ENCODE measurements around the gene PRDM16. TPM values are rescaled to one million over a fixed set of nuclear protein-coding genes. Genes with fewer than 3 reads are reported as not detected.

PRDM16 gene
- total and polyA plus RNA-seq, 2 of the 13 experiments (the other 11 are each of a cell fraction or from before 2014, with no cell fraction given): 0.15 to 0.81 TPM

GRCh38 chr1:3436901-3437300, 367.9 kb downstream of the PRDM16 start:
- no peak for FAIRE-seq

GRCh38 chr1:3438661-3439180, 369.7 kb downstream of the PRDM16 start:
- in situ Hi-C loops (cut with HindIII; ENCODE audit: extremely low pct_ligation_motif_present, low pct_unique_long_range_greater_than_20kb): no loop called here
- no peak for ATAC-seq
- no peaks in the 10 kb centered on the region for H4K20me1 ChIP-seq (ENCODE audit: insufficient read depth, low read length)
- no peak for TF ChIP-seq ZNF350 (CRISPR knock-in tag; IDR thresholded peaks at IDR 0.05; ENCODE audit: borderline replicate concordance, low read depth)
- no peak for TF ChIP-seq RFX5 (IDR thresholded peaks at IDR 0.05; ENCODE audit: low read depth, low read length)
- TF ChIP-seq MTF1 (CRISPR knock-in tag; IDR thresholded peaks at IDR 0.05): no peak
- no peak for TF ChIP-seq NFATC3 (CRISPR knock-in tag; IDR thresholded peaks at IDR 0.05)
- TF ChIP-seq MLXIP (CRISPR knock-in tag; IDR thresholded peaks at IDR 0.05; ENCODE audit: borderline replicate concordance): no peak
- TF ChIP-seq THAP7 (CRISPR knock-in tag; IDR thresholded peaks at IDR 0.05): no peak
- TF ChIP-seq NR0B2 (CRISPR knock-in tag; IDR thresholded peaks at IDR 0.05): no peak
- no peak for TF ChIP-seq SALL2 (CRISPR knock-in tag; IDR thresholded peaks at IDR 0.05)

More at GRCh38 chr1:3436901-3437300, 367.9 kb downstream of the PRDM16 start:
- in situ Hi-C loops (cut with HindIII; ENCODE audit: extremely low pct_ligation_motif_present, low pct_unique_long_range_greater_than_20kb): no loop called here
- POLR2A ChIA-PET: no interaction called here
- Histone ChIP-seq H3K4me2 (ENCODE audit: low read depth, low read length) (no peak overlapping the region), H3K9me3 (ENCODE audit: low read length) (no peaks in the 10 kb centered on the region), H3K79me2 (ENCODE audit: insufficient read depth, low read length) (no peaks in the 10 kb centered on the region), H3K27ac (ENCODE audit: extremely low read length, insufficient read depth, low read length) (no peak overlapping the region), H3K27me3 (ENCODE audit: control insufficient read depth in 1 of 2, insufficient read depth in 2 of 2, low read length in 2 of 2) (peaks cover 8 to 36% of the 10 kb centered on the region in 2 experiments; a peak in 4 of 5 replicates), H3K4me1 (ENCODE audit: insufficient read depth, low read length) (peaks cover 29% of the 10 kb centered on the region), H3K36me3 (replicated peaks in 1 of 2; ENCODE audit: control insufficient read depth in 1 of 2, insufficient read depth in 2 of 2, low read length in 2 of 2) (no peaks in the 10 kb centered on the region), H3K4me3 (replicated peaks in 1 of 3; ENCODE audit: insufficient read depth in 1 of 3, low read depth in 2 of 3, low read length in 3 of 3) (no peak overlapping the region), H4K20me1 (ENCODE audit: insufficient read depth, low read length) (no peaks in the 10 kb centered on the region), H2AFZ (ENCODE audit: low read length) (no peak overlapping the region), H3K9ac (ENCODE audit: insufficient read depth, low read depth, low read length) (no peak overlapping the region)
- no peak for ATAC-seq
- TF ChIP-seq BRD4 (CRISPR knock-in tag; IDR thresholded peaks at IDR 0.05) (no peak), ZNF747 (CRISPR knock-in tag; IDR thresholded peaks at IDR 0.05; ENCODE audit: borderline replicate concordance) (no peak), ZNF232 (CRISPR knock-in tag; IDR thresholded peaks at IDR 0.05; ENCODE audit: borderline replicate concordance) (no peak), MBNL3 (CRISPR knock-in tag; conservative IDR thresholded peaks at IDR 0.05) (no peak), GMEB2 (CRISPR knock-in tag; IDR thresholded peaks at IDR 0.05; ENCODE audit: low read depth) (no peak)
- 69% methylated on average over 12 of the region's 14 CpGs for WGBS (ENCODE audit: low lambda C conversion rate)
- no TSS peak for BruUV-seq (replicated peaks)
- no peak for DNase-seq (ENCODE audit: low spot score)
- CTCF ChIA-PET (ENCODE audit: low intra/inter-chr PET ratio, low total read pairs): no interaction called here
- intact Hi-C loops (cut with micrococcal nuclease; ENCODE audit: unreplicated experiment): no loop called here

More at GRCh38 chr1:3438661-3439180, 369.7 kb downstream of the PRDM16 start:
- H3K79me2 ChIP-seq (ENCODE audit: insufficient read depth, low read length): no peaks in the 10 kb centered on the region
- H3K27ac ChIP-seq (ENCODE audit: extremely low read length, insufficient read depth, low read length): no peak overlapping the region
- no peak overlapping the region for H3K4me3 ChIP-seq (replicated peaks in 1 of 3; ENCODE audit: insufficient read depth in 1 of 3, low read depth in 2 of 3, low read length in 3 of 3)
- intact Hi-C loops (cut with micrococcal nuclease; ENCODE audit: unreplicated experiment): no loop called here
- H3K9me3 ChIP-seq (ENCODE audit: low read length): no peaks in the 10 kb centered on the region
- no peak for FAIRE-seq
- no peaks in the 10 kb centered on the region for H3K36me3 ChIP-seq (replicated peaks in 1 of 2; ENCODE audit: control insufficient read depth in 1 of 2, insufficient read depth in 2 of 2, low read length in 2 of 2)
- H3K4me2 ChIP-seq (ENCODE audit: low read depth, low read length): no peak overlapping the region
- peaks cover 3 to 28% of the 10 kb centered on the region in 2 experiments; a peak in 3 of 5 replicates for H3K27me3 ChIP-seq (ENCODE audit: control insufficient read depth in 1 of 2, insufficient read depth in 2 of 2, low read length in 2 of 2)
- 41% methylated on average over 7 of the region's 9 CpGs for WGBS (ENCODE audit: low lambda C conversion rate)
- CTCF ChIA-PET (ENCODE audit: low intra/inter-chr PET ratio, low total read pairs): no interaction called here
- no peak overlapping the region for H2AFZ ChIP-seq (ENCODE audit: low read length)
- POLR2A ChIA-PET: no interaction called here
- BruUV-seq (replicated peaks): no TSS peak
- no peak overlapping the region for H3K9ac ChIP-seq (ENCODE audit: insufficient read depth, low read depth, low read length)
- DNase-seq (ENCODE audit: low spot score): no peak
- H3K4me1 ChIP-seq (ENCODE audit: insufficient read depth, low read length): peaks cover 47% of the 10 kb centered on the region
